ENCODE data around the gene BAG3. TPM values are rescaled to one million over a fixed set of nuclear protein-coding genes. Genes with fewer than 3 reads are reported as not detected.
A peak's percentile ranks its signal among the peaks of the same experiment; 100 is the strongest.

BAG3 gene
- total RNA-seq, 6 experiments from 2014 or later, result 97.2 to 108 (median 101) TPM

GRCh38 chr10:119713744-119714483 lies 62.7 kb downstream of the BAG3 start:
- Mint-ChIP-seq H3K4me3 (0 out of 2 replicates have a peak overlapping the region, but pooled peaks have one; percentile 0), H3K4me1 (ENCODE audit: low read depth) (peaks cover 9% of the 10 kb centered on the region), H3K36me3 (ENCODE audit: low read depth) (no peaks in the 10 kb centered on the region), H3K27ac (no peak overlapping the region; the same call in 1 of the 2 replicates), H3K27me3 (ENCODE audit: insufficient read depth) (peaks cover under 1% of the 10 kb centered on the region; the same call in 1 of the 2 replicates), H3K9me3 (no peaks in the 10 kb centered on the region)
- no peak for TF ChIP-seq CTCF (IDR thresholded peaks at IDR 0.05)
- peak; percentile 21 for DNase-seq

GRCh38 chr10:119714484-119714816 lies 63.3 kb downstream of the BAG3 start:
- Mint-ChIP-seq H3K36me3 (ENCODE audit: low read depth) (no peaks in the 10 kb centered on the region), H3K4me1 (ENCODE audit: low read depth) (peaks cover 9% of the 10 kb centered on the region), H3K27me3 (ENCODE audit: insufficient read depth) (peaks cover 2% of the 10 kb centered on the region; the same call in 1 of the 2 replicates), H3K27ac (no peak overlapping the region; the same call in 1 of the 2 replicates), H3K4me3 (no peak overlapping the region), H3K9me3 (no peaks in the 10 kb centered on the region)
- TF ChIP-seq CTCF (IDR thresholded peaks at IDR 0.05), result no peak
- no peak for DNase-seq

- H3K27ac Mint-ChIP-seq, result no peak overlapping the region
- H3K9me3 Mint-ChIP-seq, result no peaks in the 10 kb centered on the region
- no peak overlapping the region for H3K4me3 Mint-ChIP-seq
- DNase-seq, result no peak
- H3K36me3 Mint-ChIP-seq (ENCODE audit: low read depth), result no peaks in the 10 kb centered on the region
- TF ChIP-seq CTCF (IDR thresholded peaks at IDR 0.05), result no peak
- H3K4me1 Mint-ChIP-seq (ENCODE audit: low read depth), result peaks cover 9% of the 10 kb centered on the region
- H3K27me3 Mint-ChIP-seq (ENCODE audit: insufficient read depth), result peaks cover 2% of the 10 kb centered on the region; the same call in 1 of the 2 replicates
Measured at GRCh38 chr10:119715628-119716505, 64.7 kb downstream of the BAG3 start.

GRCh38 chr10:119723161-119723560 lies 72.0 kb downstream of the BAG3 start:
- Mint-ChIP-seq H3K27me3 (ENCODE audit: insufficient read depth) (peaks cover 2% of the 10 kb centered on the region; the same call in 1 of the 2 replicates), H3K9me3 (no peaks in the 10 kb centered on the region), H3K4me1 (ENCODE audit: low read depth) (peaks cover 40% of the 10 kb centered on the region), H3K27ac (no peak overlapping the region), H3K4me3 (no peak overlapping the region), H3K36me3 (ENCODE audit: low read depth) (no peaks in the 10 kb centered on the region)
- no peak for DNase-seq
- TF ChIP-seq CTCF (IDR thresholded peaks at IDR 0.05), result no peak

GRCh38 chr10:119723624-119724023 lies 72.4 kb downstream of the BAG3 start:
- Mint-ChIP-seq H3K27ac (no peak overlapping the region), H3K27me3 (ENCODE audit: insufficient read depth) (peaks cover 2% of the 10 kb centered on the region; the same call in 1 of the 2 replicates), H3K36me3 (ENCODE audit: low read depth) (no peaks in the 10 kb centered on the region), H3K9me3 (no peaks in the 10 kb centered on the region), H3K4me1 (ENCODE audit: low read depth) (peaks cover 45% of the 10 kb centered on the region), H3K4me3 (no peak overlapping the region)
- DNase-seq, result no peak
- TF ChIP-seq CTCF (IDR thresholded peaks at IDR 0.05), result no peak
